ENCODE results near the gene FLNB. TPM values are rescaled to one million over a fixed set of nuclear protein-coding genes. Genes with fewer than 3 reads are reported as not detected.

Gene FLNB
- total RNA-seq, 1 experiment from 2014 or later: 83.4 TPM

GRCh38 chr3:57963811-57964346 lies 44.3 kb upstream of the FLNB start:
- no peak overlapping the region for H2BK15ac ChIP-seq (ENCODE audit: low read depth, low read length)
- H3K27ac ChIP-seq (ENCODE audit: insufficient read length, low read depth, low read length): no peak overlapping the region
- H3K79me2 ChIP-seq (ENCODE audit: insufficient read depth, low read length): no peaks in the 10 kb centered on the region
- H3T11ph ChIP-seq (ENCODE audit: low read length): no peak overlapping the region
- peaks cover 6% of the 10 kb centered on the region; the same call in 1 of the 2 replicates for H3K4me1 ChIP-seq (ENCODE audit: insufficient read depth, low read length)
- Mint-ChIP-seq H3K36me3 (ENCODE audit: insufficient read depth in 1 of 3, low read depth in 3 of 3) (no peaks in the 10 kb centered on the region), H3K9me3 (no peaks in the 10 kb centered on the region), H3K27ac (no peak overlapping the region), H3K4me1 (peaks cover 6 to 11% of the 10 kb centered on the region in 2 experiments), H3K27me3 (ENCODE audit: low read depth) (no peaks in the 10 kb centered on the region), H3K4me3 (no peak overlapping the region)
- H3K4ac ChIP-seq (ENCODE audit: low read depth, low read length): no peak overlapping the region
- no peaks in the 10 kb centered on the region for H3K23me2 ChIP-seq (ENCODE audit: insufficient read length, low read depth, low read length, poor library complexity, severe bottlenecking)
- H3K23ac ChIP-seq (ENCODE audit: insufficient read length, low read depth, low read length): no peak overlapping the region
- H3K18ac ChIP-seq (ENCODE audit: insufficient read length, low read depth, low read length): no peak overlapping the region
- H3K79me1 ChIP-seq (ENCODE audit: insufficient read depth, low read depth, low read length, poor library complexity, severe bottlenecking): no peaks in the 10 kb centered on the region
- H2BK20ac ChIP-seq (ENCODE audit: low read depth, low read length, poor library complexity, severe bottlenecking): no peak overlapping the region
- no peak overlapping the region for H2AK5ac ChIP-seq (ENCODE audit: insufficient read length, low read length)
- no peaks in the 10 kb centered on the region for H3K9me3 ChIP-seq (ENCODE audit: control insufficient read depth, low read depth, low read length)
- no peak overlapping the region for H3K14ac ChIP-seq (ENCODE audit: insufficient read depth, low read length)
- no peak overlapping the region for H3K56ac ChIP-seq (ENCODE audit: insufficient read length, low read depth, low read length)
- no peaks in the 10 kb centered on the region for H3K27me3 ChIP-seq (ENCODE audit: insufficient read depth, low read length)
- H4K20me1 ChIP-seq (ENCODE audit: control insufficient read depth, insufficient read depth, insufficient read length): no peaks in the 10 kb centered on the region
- H4K8ac ChIP-seq (replicated peaks; ENCODE audit: insufficient read length, low read depth, low read length): no peak overlapping the region
- no peak overlapping the region for H4K91ac ChIP-seq (ENCODE audit: insufficient read length, low read depth, low read length)
- no peak overlapping the region for H2AFZ ChIP-seq (ENCODE audit: low read length)
- H2BK120ac ChIP-seq (ENCODE audit: low read depth, low read length, poor library complexity, severe bottlenecking): no peak overlapping the region
- no peak overlapping the region for H2BK5ac ChIP-seq (ENCODE audit: insufficient read length, low read length)
- TF ChIP-seq CTCF (conservative IDR thresholded peaks at IDR 0.05): no peak
- WGBS (ENCODE audit: extremely low coverage, insufficient read length, low lambda C conversion rate): no CpG with 5 or more reads among the region's 7 CpGs
- no peak overlapping the region for H4K5ac ChIP-seq (ENCODE audit: insufficient read length, low read depth, low read length)
- DNase-seq: no peak
- H3K4me2 ChIP-seq (ENCODE audit: insufficient read depth, insufficient read length, low read length): no peak overlapping the region
- H2BK12ac ChIP-seq (ENCODE audit: insufficient read length, low read depth, low read length): no peak overlapping the region
- no peak overlapping the region for H3K9ac ChIP-seq (ENCODE audit: extremely low read depth, insufficient read length, low read length)

All from H9 (cell line).